HTERT RPE-1 (cell line): ENCODE data around the gene TMEM255B.
"Not testable (repeated sequence)": the region's sequence is repeated elsewhere in the genome, so short reads cannot be mapped to it uniquely, and the experiment has no call there.

Experiments used
- in situ Hi-C: fragments of 300-500 bp; cut with MboI; formaldehyde crosslinking; loops from 4 replicates; pipeline ENCODE4 v1.14.3; 2020; ENCODE audit warnings: low sequenced_read_pairs

TMEM255B gene

DNA sequence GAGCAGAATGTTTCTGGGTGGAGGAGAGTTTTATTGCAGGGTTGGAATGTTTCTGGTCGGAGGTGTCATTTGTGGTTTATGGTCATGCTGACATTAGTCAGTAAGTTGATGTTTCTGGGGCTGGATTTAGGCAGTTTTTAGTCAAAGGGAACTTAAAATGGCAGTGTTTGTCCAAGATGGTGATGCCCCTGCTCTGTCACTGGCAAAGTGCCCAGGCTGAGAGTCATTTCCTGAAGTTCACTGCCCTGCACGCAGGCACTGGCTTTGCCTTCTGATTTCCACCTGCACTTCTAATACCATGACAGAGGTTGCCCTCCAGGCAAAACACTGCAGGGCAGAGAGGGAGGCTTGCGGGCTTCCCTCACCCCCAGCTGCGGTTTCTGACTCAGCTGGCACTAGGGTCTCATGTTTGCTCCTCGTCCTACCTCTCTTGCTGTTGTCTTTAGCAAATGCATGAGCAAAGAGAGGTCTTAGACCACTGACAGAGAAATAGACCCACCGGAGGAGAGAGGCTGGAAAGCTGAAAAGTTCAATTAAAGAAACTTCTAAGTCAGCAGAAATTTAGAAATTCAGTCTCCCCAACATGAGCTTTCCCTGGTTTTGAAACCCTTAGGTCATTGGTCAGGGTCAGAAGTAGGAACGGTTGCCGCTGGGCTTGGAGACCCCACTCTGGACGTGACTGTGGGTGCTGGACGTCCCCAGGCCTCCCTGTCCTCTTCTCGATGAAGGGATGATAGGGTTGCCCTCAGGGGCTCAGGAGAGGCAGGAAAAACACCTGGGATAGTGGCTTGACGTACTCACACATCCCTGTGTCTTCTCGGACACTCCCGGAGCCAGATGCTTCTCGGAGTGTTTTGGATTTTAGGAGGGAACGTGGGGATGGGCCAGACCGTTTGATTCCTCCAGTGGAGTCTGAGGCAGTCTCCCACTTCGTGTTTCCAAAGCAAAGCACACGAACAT, 26.3 kb downstream of the TMEM255B start:
- in situ Hi-C loops = no loop called here

DNA sequence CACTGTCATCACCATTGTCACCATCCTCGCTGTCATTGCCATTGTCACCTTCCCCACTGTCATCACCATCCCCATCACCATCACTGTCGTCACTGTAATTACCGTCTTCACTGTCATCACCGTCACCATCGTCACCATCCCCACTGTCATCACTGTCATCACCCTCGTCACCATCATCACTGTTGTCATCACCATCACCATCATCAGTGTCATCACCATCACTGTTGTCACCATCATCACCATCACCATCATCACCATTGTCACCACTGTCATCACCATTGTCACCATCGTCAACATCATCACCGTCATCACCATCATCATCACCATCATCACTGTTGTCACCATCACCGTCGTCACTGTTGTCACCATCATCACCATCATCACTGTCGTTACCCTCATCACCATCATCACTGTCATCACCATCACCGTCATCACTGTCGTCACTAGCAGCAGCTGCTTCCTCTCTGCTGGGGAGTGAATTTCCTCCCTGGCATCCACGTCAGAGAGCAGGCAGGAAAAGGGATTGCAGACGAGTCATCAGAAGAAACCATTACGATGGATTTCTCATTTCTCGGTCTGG, 27.3 kb downstream of the TMEM255B start:
- in situ Hi-C loops = no loop called here

DNA sequence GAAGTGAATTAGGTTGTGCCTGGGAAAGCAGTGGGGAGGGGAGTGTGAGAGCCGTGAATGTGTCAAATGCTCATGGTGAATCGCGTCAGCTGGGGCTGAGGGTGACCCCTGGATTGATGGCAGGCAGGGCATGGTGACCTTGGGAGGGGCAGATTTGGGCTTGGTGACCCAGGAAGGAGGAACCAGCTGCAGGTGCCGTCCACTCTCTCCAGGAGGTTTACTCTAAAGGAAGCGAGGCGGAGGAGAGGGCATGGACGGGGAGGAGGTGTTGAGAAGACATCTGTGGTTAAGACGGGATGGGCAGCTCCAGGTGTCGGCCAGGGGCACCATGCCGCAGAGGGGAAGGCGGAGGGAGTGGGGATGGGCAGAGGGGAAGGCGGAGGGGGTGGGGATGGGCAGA, 28.7 kb downstream of the TMEM255B start:
- in situ Hi-C loops = no loop called here

DNA sequence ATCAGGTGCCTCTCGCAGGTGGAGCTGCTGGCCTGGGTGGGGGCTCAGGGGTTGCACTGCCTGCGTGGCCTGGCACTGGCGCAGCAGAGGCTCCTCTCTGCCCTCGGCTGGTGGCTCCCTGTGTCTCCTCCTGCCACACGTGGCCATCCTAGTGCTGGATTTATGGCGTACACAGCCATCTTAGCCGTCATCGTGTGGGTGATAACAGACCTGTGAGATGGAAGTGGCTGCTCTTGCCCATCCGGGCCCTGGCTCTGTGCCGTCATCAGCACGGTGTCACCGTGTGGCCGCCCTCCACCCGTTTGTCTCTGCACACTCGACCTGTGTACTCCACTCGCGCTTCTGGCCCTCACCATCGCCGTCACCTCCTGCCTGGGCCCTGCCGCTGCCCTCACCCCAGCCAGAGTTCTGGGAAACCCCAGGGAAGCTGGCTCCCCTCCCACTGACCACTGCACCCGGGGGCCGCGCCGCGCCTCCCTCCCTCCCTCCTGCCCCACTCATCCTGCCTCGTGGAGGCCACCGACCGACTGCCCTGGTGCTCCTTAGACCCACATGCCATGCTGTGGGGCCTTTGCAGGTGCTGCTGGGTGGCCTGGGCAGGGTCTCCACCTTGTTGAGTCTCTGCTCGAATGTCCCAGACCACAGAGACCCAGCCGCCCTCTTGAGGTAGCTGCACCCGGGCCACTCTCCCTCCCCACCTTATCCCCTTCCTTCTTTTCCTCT, 29.5 kb downstream of the TMEM255B start:
- in situ Hi-C loops = no loop called here

DNA sequence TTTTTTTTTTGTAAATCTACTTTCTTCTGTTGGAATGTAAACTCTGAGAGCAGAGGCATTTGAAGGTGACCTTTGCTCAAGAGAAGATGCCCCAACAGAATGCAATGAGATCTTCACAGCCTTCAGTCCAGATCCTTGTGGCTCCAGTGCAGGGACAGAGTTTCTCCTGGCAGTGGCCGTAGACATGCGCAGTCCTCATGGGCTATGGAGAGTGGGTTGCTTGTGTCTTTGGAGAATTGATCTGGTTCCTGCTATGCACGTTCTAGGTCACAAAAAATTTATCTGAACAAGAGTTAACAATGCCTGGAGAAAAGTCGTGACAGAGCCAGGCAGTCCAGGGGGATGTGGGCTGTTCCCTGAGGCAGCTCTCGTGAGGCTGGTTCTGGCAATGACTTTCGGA, 30.1 kb downstream of the TMEM255B start:
- in situ Hi-C loops = no loop called here

GRCh38 chr13:113789931-113790330, 30.9 kb downstream of the TMEM255B start:
- in situ Hi-C loops = not testable (repeated sequence)

GRCh38 chr13:113791226-113791625, 32.2 kb downstream of the TMEM255B start:
- in situ Hi-C loops = no loop called here

DNA sequence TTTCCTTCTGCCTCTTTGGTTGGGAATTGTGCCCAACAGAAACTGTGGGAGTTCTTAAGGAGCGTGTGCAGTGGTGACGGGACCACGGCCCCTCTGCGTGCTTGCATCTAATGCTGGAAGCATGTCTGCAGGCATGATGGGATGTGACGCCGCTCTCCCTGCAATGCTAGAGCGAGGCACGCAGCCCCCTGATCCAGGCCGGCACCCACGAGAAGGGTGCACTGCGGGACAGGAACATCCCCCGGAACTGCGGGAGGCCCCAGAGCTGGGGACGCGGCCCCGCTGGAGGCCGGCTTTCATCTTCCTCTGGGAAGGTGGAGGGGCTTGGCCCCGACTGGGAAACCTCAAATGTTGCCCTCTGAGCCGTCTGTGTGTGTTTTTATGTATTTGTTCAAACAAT, 32.7 kb downstream of the TMEM255B start:
- in situ Hi-C loops = no loop called here

- in situ Hi-C loops = no loop called here
These were observed 33.3 kb downstream of the TMEM255B start for GRCh38 chr13:113792236-113792770.

GRCh38 chr13:113792886-113793717, 34.1 kb downstream of the TMEM255B start:
- in situ Hi-C loops = no loop called here

DNA sequence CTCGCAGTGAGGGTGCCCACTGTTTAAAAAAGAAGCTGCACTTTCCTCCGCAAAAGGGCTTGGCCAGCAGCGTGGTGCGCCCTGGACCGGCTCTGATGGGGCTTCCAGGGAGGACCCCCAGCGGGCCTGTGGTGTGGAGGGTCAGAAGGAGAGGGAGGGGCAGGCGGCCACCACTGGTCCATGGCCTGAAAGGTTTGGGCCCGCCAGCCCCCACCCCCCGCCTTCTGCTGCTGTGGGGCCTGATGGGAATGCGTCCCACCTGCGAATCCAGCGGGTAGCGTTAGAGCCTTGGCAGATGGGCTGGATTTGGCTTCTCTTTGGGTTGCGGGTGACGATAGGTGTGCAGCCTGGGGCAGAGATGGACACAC, 34.7 kb downstream of the TMEM255B start:
- in situ Hi-C loops = no loop called here

GRCh38 chr13:113794086-113794485, 35.1 kb downstream of the TMEM255B start:
- in situ Hi-C loops = no loop called here

GRCh38 chr13:113794764-113795173, 35.7 kb downstream of the TMEM255B start:
- in situ Hi-C loops = no loop called here

- in situ Hi-C loops = not testable (repeated sequence)
These were observed 36.3 kb downstream of the TMEM255B start for GRCh38 chr13:113795362-113795761.

DNA sequence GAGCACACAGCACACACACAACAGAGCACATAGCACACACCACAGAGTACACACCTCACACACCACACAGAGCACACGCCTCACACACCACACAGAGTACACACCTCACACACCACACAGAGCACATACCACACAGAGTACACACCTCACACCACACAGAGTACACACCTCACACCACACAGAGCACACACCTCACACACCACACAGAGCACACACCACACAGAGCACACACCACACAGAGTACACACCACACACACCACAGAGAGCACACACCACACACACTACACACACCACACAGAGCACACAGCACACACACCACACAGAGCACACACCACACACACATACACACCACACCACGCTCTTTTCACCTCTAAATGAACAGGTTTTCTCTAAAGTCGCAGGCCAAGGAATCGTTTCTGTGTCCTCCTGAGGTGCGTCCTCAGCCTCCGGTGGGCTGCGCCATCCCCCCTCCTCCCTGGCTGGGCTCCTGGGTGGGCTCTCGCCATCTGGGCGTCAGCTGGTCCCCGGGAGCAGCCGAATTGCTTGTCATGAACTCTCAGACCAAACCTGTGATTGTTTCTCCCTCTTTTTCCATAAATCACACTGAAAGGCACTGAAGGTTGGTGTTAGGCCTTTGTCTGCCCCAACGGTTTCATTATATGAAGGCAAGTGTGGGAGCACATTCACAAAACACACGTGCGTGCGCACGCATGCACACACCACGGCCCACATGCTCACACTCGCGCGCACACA, 37.4 kb downstream of the TMEM255B start:
- in situ Hi-C loops = no loop called here

GRCh38 chr13:113796964-113797676, 38.1 kb downstream of the TMEM255B start:
- in situ Hi-C loops = no loop called here

- in situ Hi-C loops = no loop called here
These were observed 39.3 kb downstream of the TMEM255B start for GRCh38 chr13:113798200-113798811.

GRCh38 chr13:113800576-113800926, 41.5 kb downstream of the TMEM255B start:
- in situ Hi-C loops = no loop called here
